Ishikawa (cell line): ENCODE results near the gene BET1L.

ENCODE experiments used
- CEBPB ChIP-seq: IDR thresholded peaks from 2 replicates; pipeline ENCODE4 v1.6.1; 2012
- CREB1 ChIP-seq: IDR thresholded peaks from 2 replicates; pipeline ENCODE4 v1.6.1; 2012; ENCODE audit warnings: low read depth
- EGR1 ChIP-seq: IDR thresholded peaks from 2 replicates; pipeline ENCODE4 v1.6.1; 2012
- EP300 ChIP-seq: IDR thresholded peaks from 2 replicates; pipeline ENCODE4 v1.6.1; 2012; ENCODE audit warnings: borderline replicate concordance
- MAX ChIP-seq: IDR thresholded peaks from 2 replicates; pipeline ENCODE4 v1.6.1; 2012
- NFIC ChIP-seq: IDR thresholded peaks from 2 replicates; pipeline ENCODE4 v1.6.1; 2012
- REST ChIP-seq: IDR thresholded peaks from 2 replicates; pipeline ENCODE4 v1.6.1; 2012; ENCODE audit warnings: low read depth, mild to moderate bottlenecking
- TAF1 ChIP-seq: IDR thresholded peaks from 2 replicates; pipeline ENCODE4 v1.6.1; 2012; ENCODE audit warnings: low read depth, mild to moderate bottlenecking
- TCF12 ChIP-seq: IDR thresholded peaks from 2 replicates; pipeline ENCODE4 v1.6.1; 2012; ENCODE audit warnings: low read depth
- USF1 ChIP-seq: IDR thresholded peaks from 2 replicates; pipeline ENCODE4 v1.6.1; 2012
- YY1 ChIP-seq: IDR thresholded peaks from 2 replicates; pipeline ENCODE4 v1.6.1; 2012; ENCODE audit warnings: low read depth
- ZBTB7A ChIP-seq: IDR thresholded peaks from 2 replicates; pipeline ENCODE4 v1.6.1; 2012; ENCODE audit warnings: low read depth

GRCh38 chr11:196786-197731, 10.1 kb downstream of the BET1L start:
- TF ChIP-seq REST, result no peak
- no peak for TF ChIP-seq MAX
- TF ChIP-seq ZBTB7A, result no peak
- no peak for TF ChIP-seq EP300
- TF ChIP-seq YY1, result no peak
- TF ChIP-seq EGR1, result no peak
- TF ChIP-seq TCF12, result no peak
- no peak for TF ChIP-seq TAF1
- TF ChIP-seq NFIC, result no peak
- TF ChIP-seq CREB1, result no peak
- no peak for TF ChIP-seq CEBPB
- TF ChIP-seq USF1, result no peak
